ENCODE data around the gene MZT2B.
"Not testable (repeated sequence)": the region's sequence is repeated elsewhere in the genome, so short reads cannot be mapped to it uniquely, and the experiment has no call there.

DNA sequence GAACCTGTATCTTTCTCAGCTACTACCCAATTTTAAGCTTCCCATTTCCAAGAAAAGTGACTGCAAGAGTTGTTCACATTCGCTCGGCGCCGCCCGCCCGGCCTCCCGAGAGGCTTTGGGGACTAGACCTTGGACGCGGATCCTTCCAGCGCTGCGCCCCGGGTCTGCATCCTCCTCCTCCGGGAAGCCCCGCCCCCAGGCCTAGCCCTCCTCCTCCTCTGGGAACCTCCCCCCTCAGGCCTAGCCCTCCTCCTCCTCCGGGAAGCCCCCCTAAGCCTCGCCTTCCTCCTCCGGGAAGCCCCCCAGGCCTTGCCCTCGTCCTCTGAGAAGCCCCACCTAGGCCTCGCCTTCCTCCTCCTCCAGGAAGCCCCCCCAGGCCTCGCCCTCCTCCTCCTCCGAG lies 45.9 kb downstream of the MZT2B start:
- TF ChIP-seq, protein P1, sequence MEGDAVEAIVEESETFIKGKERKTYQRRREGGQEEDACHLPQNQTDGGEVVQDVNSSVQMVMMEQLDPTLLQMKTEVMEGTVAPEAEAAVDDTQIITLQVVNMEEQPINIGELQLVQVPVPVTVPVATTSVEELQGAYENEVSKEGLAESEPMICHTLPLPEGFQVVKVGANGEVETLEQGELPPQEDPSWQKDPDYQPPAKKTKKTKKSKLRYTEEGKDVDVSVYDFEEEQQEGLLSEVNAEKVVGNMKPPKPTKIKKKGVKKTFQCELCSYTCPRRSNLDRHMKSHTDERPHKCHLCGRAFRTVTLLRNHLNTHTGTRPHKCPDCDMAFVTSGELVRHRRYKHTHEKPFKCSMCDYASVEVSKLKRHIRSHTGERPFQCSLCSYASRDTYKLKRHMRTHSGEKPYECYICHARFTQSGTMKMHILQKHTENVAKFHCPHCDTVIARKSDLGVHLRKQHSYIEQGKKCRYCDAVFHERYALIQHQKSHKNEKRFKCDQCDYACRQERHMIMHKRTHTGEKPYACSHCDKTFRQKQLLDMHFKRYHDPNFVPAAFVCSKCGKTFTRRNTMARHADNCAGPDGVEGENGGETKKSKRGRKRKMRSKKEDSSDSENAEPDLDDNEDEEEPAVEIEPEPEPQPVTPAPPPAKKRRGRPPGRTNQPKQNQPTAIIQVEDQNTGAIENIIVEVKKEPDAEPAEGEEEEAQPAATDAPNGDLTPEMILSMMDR (IDR thresholded peaks at IDR 0.05; ENCODE audit: insufficient read depth, low read length), result not testable (repeated sequence)
- TF ChIP-seq, protein P2, sequence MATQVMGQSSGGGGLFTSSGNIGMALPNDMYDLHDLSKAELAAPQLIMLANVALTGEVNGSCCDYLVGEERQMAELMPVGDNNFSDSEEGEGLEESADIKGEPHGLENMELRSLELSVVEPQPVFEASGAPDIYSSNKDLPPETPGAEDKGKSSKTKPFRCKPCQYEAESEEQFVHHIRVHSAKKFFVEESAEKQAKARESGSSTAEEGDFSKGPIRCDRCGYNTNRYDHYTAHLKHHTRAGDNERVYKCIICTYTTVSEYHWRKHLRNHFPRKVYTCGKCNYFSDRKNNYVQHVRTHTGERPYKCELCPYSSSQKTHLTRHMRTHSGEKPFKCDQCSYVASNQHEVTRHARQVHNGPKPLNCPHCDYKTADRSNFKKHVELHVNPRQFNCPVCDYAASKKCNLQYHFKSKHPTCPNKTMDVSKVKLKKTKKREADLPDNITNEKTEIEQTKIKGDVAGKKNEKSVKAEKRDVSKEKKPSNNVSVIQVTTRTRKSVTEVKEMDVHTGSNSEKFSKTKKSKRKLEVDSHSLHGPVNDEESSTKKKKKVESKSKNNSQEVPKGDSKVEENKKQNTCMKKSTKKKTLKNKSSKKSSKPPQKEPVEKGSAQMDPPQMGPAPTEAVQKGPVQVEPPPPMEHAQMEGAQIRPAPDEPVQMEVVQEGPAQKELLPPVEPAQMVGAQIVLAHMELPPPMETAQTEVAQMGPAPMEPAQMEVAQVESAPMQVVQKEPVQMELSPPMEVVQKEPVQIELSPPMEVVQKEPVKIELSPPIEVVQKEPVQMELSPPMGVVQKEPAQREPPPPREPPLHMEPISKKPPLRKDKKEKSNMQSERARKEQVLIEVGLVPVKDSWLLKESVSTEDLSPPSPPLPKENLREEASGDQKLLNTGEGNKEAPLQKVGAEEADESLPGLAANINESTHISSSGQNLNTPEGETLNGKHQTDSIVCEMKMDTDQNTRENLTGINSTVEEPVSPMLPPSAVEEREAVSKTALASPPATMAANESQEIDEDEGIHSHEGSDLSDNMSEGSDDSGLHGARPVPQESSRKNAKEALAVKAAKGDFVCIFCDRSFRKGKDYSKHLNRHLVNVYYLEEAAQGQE (IDR thresholded peaks at IDR 0.05; ENCODE audit: insufficient replicate concordance, low read depth), result not testable (repeated sequence)
